Keratinocyte (primary cell): ENCODE results near the gene GDF9. TPM values are rescaled to one million over a fixed set of nuclear protein-coding genes. Genes with fewer than 3 reads are reported as not detected.

Source experiments
- DNase-seq: peaks from one replicate; pipeline ENCODE4 v3.0.0-alpha.2; 2011; ENCODE audit warnings: low read depth, missing footprints, low spot score
- FAIRE-seq: peaks from 2 replicates; lab custom pipeline; 2011; peaks lifted over from hg19 to GRCh38; lab: Jason Lieb, UNC
- H2AFZ ChIP-seq: 2 replicates; pipeline ENCODE4 v1.6.0; 2012; ENCODE audit warnings: low read length, control low read depth, inconsistent platforms; ENCODE audit not compliant: control insufficient read depth
- H3K27ac ChIP-seq: 2 replicates; pipeline ENCODE4 v1.5.1; 2011; ENCODE audit warnings: low read length; ENCODE audit not compliant: control insufficient read depth, insufficient read depth
- H3K27me3 ChIP-seq: 3 replicates; pipeline ENCODE4 v1.6.0; 2011; ENCODE audit warnings: low read length; ENCODE audit not compliant: control insufficient read depth, insufficient read depth; ENCODE audit errors: extremely low read depth
- H3K36me3 ChIP-seq, 2 experiments: 2 replicates in 1 of 2; 3 replicates in 1 of 2; pipeline ENCODE4 v1.5.1; 2011; ENCODE audit warnings: low read length in 2 of 2, mild to moderate bottlenecking in 1 of 2; ENCODE audit not compliant: control insufficient read depth in 2 of 2, insufficient read depth in 2 of 2; ENCODE audit errors: extremely low read depth in 1 of 2
- H3K4me1 ChIP-seq: 3 replicates; pipeline ENCODE4 v1.5.1; 2011; ENCODE audit warnings: low read length; ENCODE audit not compliant: control insufficient read depth, insufficient read depth; ENCODE audit errors: extremely low read depth
- H3K4me2 ChIP-seq: 3 replicates; pipeline ENCODE4 v1.6.0; 2011; ENCODE audit warnings: low read depth, low read length; ENCODE audit not compliant: control insufficient read depth, insufficient read depth; ENCODE audit errors: extremely low read depth
- H3K4me3 ChIP-seq, 3 experiments: fragments of 200-600 bp in 1 of 3; sonication (generic) in 1 of 3; 2 replicates in 2 of 3; 3 replicates in 1 of 3; pipeline ENCODE4 v1.5.1; 2011 to 2016; ENCODE audit warnings: low read length in 3 of 3, mild to moderate bottlenecking in 3 of 3, control low read depth in 2 of 3, inconsistent platforms in 1 of 3, low read depth in 1 of 3, mixed read lengths in 1 of 3, mixed run types in 1 of 3, moderate library complexity in 1 of 3; ENCODE audit not compliant: control insufficient read depth in 2 of 3, insufficient read depth in 2 of 3; ENCODE audit errors: extremely low read depth in 1 of 3
- H3K79me2 ChIP-seq: 2 replicates; pipeline ENCODE4 v1.6.0; 2012; ENCODE audit warnings: low read length; ENCODE audit not compliant: control insufficient read depth, insufficient read depth
- H3K9ac ChIP-seq: 3 replicates; pipeline ENCODE4 v1.6.0; 2011; ENCODE audit warnings: low read length; ENCODE audit not compliant: control insufficient read depth, insufficient read depth; ENCODE audit errors: extremely low read depth
- H3K9me1 ChIP-seq: 3 replicates; pipeline ENCODE4 v1.6.0; 2011; ENCODE audit warnings: low read length; ENCODE audit not compliant: control insufficient read depth, insufficient read depth; ENCODE audit errors: extremely low read depth
- H3K9me3 ChIP-seq: 2 replicates; pipeline ENCODE4 v1.5.1; 2012; ENCODE audit warnings: low read depth, low read length; ENCODE audit not compliant: control insufficient read depth
- H4K20me1 ChIP-seq: 3 replicates; pipeline ENCODE4 v1.6.0; 2011; ENCODE audit warnings: low read length; ENCODE audit not compliant: control insufficient read depth, insufficient read depth; ENCODE audit errors: extremely low read depth
- CTCF ChIP-seq, 3 experiments: IDR thresholded peaks in 1 of 3; conservative IDR thresholded peaks in 1 of 3; optimal IDR thresholded peaks in 1 of 3; 2 replicates in 2 of 3; 3 replicates in 1 of 3; pipeline versions ENCODE3 to v1.5.1; 2011; ENCODE audit warnings: low read length in 3 of 3, mild to moderate bottlenecking in 3 of 3, moderate library complexity in 2 of 3, control low read depth in 1 of 3, inconsistent platforms in 1 of 3; ENCODE audit not compliant: insufficient read depth in 2 of 3; ENCODE audit errors: extremely low read depth in 1 of 3
- EZH2 ChIP-seq: IDR thresholded peaks from one replicate; pipeline ENCODE4 v1.6.1; 2012; ENCODE audit warnings: inconsistent platforms, mild to moderate bottlenecking, low read length, moderate library complexity
- dilution Hi-C: fragments of 300-500 bp; cut with MboI; formaldehyde crosslinking; loops from one replicate; pipeline ENCODE4 v1.7.0; 2020; ENCODE audit warnings: low sequenced_read_pairs; ENCODE audit not compliant: extremely low pct_ligation_motif_present
- polyA plus RNA-seq, 5 experiments: library from polyadenylated mRNA; depleted of rRNA in 3 of 5; stranded (reverse) in 3 of 5; stranded (forward) in 1 of 5; unstranded in 1 of 5; fragments of >200 nt; gene quantifications; 1 replicate in 1 of 5; 2 replicates in 3 of 5; 3 replicates in 1 of 5; pipeline versions ENCODE4 v1.2.1 to v1.2.3, GENCODE V29; 2011 to 2012; ENCODE audit warnings: missing spikeins in 2 of 5, low read depth in 1 of 5, low replicate concordance in 1 of 5

GDF9 gene
- polyA plus RNA-seq, 1 donor (not counting 4 experiments of a cell fraction or from before 2014, with no cell fraction given): 0.21 TPM

GRCh38 chr5:132816083-132816482 lies 50.2 kb downstream of the GDF9 start:
- FAIRE-seq: no peak
- H3K4me1 ChIP-seq: no peaks in the 10 kb centered on the region
- H3K9ac ChIP-seq: no peak overlapping the region
- H3K9me1 ChIP-seq: no peaks in the 10 kb centered on the region
- H2AFZ ChIP-seq: no peak overlapping the region
- H3K4me2 ChIP-seq: no peak overlapping the region
- no peaks in the 10 kb centered on the region for H4K20me1 ChIP-seq
- dilution Hi-C loops: no loop called here
- peaks cover 39% of the 10 kb centered on the region for H3K27me3 ChIP-seq
- DNase-seq: no peak
- no peak for TF ChIP-seq CTCF (optimal IDR thresholded peaks at IDR 0.05 in 1 of 3, IDR thresholded peaks at IDR 0.05 in 1 of 3, conservative IDR thresholded peaks at IDR 0.05 in 1 of 3; ENCODE audit: extremely low read depth in 1 of 3, insufficient read depth in 2 of 3, low read length in 3 of 3)
- no peak for TF ChIP-seq EZH2
- no peaks in the 10 kb centered on the region for H3K36me3 ChIP-seq
- no peak overlapping the region for H3K27ac ChIP-seq
- H3K79me2 ChIP-seq: no peaks in the 10 kb centered on the region
- H3K4me3 ChIP-seq: no peak overlapping the region
- H3K9me3 ChIP-seq: no peaks in the 10 kb centered on the region

GRCh38 chr5:132815454-132815853 lies 50.8 kb downstream of the GDF9 start:
- Histone ChIP-seq H3K27ac (no peak overlapping the region), H3K4me1 (no peaks in the 10 kb centered on the region), H3K9ac (no peak overlapping the region), H3K36me3 (no peaks in the 10 kb centered on the region), H2AFZ (no peak overlapping the region), H3K9me3 (no peaks in the 10 kb centered on the region), H3K4me2 (no peak overlapping the region), H3K9me1 (no peaks in the 10 kb centered on the region), H3K27me3 (peaks cover 39% of the 10 kb centered on the region), H3K4me3 (no peak overlapping the region), H4K20me1 (no peaks in the 10 kb centered on the region), H3K79me2 (no peaks in the 10 kb centered on the region)
- dilution Hi-C loops: no loop called here
- no peak for DNase-seq
- no peak for FAIRE-seq
- TF ChIP-seq CTCF (optimal IDR thresholded peaks at IDR 0.05 in 1 of 3, IDR thresholded peaks at IDR 0.05 in 1 of 3, conservative IDR thresholded peaks at IDR 0.05 in 1 of 3; ENCODE audit: extremely low read depth in 1 of 3, insufficient read depth in 2 of 3, low read length in 3 of 3) (no peak), EZH2 (no peak)
